Activated naive CD4-positive, alpha-beta T cell treated with anti-CD3 and anti-CD28 coated beads, Interleukin-2, amount 10 ng/mL, durations not matched to agents 5 hours and 36 hours (primary cell): ENCODE data around the gene ZKSCAN4. TPM values are rescaled to one million over a fixed set of nuclear protein-coding genes. Genes with fewer than 3 reads are reported as not detected.

ENCODE experiments used
- total RNA-seq, 2 experiments: library from RNA; stranded (reverse); gene quantifications; one replicate each; pipeline ENCODE4 v1.2.3, GENCODE V29; 2021

ZKSCAN4 gene
- total RNA-seq = 1 to 10 TPM; 8.0 to 8.3 TPM

DNA sequence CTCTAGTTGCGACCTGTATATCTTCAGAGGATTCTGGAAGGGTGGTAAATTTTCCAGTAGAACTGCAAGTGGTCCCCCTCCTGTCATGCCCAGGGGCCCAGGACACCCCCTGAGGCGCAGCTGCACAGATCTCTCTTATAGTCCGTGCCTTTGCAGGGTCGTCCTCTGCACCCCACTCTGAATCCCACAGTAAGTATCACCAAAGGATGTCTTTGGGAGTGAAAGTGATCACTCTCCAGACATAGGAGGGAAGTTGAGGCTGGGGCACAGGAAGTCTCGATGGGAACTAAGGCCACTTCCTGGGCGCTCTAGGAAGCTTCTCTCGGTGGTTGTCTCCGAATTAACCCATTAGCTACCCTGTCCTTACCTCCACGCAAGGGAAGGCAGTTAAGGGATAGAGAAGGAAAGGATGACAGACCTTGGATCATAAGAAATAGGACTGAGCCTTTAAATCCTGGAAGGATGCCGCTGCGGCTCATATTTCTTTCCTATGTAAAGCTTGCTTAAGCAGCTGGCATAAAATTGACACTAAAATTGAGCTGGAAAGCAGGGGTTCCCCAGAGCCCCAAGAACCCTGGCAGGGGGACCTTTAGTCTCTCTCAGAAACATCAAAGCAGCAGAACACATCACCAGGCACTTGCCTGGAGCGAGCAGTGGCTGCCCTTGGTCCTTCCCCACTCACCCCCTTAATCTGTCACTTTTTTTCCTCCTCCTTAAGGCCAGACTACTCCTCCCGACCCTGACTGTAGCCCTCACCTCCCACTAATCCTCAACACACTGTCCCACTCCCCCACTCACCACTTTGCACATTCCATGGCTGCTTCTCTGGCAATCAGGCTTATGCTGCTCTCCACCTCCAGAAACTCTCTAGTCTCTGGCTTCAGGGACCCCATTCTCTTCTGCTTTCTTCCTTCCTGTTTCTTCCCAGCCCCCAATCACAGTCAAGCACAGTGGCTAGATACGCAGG lies at the start of gene ZKSCAN4:
Gene ZKSCAN4 (minus strand): TSS at position 261 of the 967 bp plus-strand sequence. CDS start 289 bp downstream, outside the sequence.

DNA sequence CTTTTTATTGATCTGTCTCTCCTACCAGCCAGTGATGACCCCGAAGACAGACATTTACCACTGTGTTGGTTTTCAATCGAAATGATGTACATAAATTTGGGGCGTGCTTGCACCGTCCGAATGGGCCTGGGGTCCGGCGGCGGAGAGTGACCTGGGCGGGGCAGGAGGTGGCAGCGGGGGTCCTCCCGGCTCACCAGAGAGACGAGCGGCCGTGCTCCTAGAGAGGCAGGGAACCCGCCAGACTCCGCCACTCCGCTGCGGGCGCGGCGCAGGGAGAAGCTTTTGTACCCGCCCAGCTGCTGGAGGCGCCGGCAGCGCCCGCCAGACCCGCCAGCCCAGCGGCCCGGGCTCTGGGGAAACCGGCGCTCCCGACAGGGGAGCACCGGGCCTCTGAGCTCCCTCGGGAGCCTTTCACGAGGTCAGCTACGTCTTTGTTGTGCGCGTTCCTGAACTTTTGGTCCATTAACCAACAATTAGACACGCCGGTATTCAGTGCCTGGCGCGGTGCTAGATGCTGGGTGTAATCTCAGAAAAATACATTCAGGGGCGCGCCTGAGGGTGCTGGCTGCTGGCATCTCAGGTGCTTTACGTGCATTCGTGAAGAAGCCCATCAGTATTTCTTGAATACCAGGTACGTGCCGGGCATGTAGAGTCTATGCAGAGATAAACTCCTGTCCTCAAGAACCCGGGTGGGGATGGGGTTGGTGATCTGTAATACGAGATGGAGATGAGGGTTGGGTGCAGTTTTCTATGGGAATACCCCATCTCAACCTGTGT lies 29.4 kb upstream of the ZKSCAN4 start, which contains the start of gene PGBD1:
Gene PGBD1 (plus strand): TSS at position 285 of the 777 bp plus-strand sequence. CDS start 2,242 bp downstream, outside the sequence.

DNA sequence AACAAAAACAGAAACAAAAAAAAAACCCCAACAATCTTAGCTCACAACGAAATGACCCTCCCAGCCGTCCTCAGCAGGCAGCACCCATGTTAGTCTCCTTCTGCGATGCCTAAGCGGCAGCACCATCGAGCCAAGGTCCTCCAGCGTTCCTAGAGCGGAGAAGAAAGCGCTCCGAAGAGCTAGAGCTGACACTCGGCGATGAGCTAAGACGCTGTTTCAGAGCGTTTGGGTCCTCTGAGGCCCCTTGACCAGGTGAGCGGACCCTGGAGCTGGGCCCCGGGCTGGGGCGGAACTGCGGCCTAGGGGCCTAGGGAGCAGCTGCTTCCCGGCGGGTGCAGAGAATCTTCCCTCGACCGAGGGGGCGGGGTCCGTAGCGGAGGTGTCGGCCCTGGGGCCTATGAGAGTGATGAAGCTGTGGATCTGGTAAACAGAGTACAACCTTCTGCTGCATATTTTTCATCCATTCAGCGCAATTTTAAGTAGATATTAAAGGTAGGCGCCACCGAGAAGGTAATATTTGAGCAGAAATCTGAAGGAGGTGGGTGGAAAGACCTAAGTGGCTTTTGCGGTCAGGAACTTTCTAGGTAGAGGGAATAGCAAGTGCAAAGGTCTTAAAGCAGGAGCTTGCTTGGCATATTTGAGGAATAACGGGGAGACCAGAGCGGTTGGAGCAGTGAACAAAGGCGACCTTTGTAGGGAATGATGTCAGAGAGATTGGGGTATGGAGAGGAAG lies 15.1 kb upstream of the ZKSCAN4 start, which contains the start of gene ZSCAN26:
Gene ZSCAN26 (plus strand): TSS at position 182 of the 733 bp plus-strand sequence. CDS start 4,777 bp downstream, outside the sequence.

DNA sequence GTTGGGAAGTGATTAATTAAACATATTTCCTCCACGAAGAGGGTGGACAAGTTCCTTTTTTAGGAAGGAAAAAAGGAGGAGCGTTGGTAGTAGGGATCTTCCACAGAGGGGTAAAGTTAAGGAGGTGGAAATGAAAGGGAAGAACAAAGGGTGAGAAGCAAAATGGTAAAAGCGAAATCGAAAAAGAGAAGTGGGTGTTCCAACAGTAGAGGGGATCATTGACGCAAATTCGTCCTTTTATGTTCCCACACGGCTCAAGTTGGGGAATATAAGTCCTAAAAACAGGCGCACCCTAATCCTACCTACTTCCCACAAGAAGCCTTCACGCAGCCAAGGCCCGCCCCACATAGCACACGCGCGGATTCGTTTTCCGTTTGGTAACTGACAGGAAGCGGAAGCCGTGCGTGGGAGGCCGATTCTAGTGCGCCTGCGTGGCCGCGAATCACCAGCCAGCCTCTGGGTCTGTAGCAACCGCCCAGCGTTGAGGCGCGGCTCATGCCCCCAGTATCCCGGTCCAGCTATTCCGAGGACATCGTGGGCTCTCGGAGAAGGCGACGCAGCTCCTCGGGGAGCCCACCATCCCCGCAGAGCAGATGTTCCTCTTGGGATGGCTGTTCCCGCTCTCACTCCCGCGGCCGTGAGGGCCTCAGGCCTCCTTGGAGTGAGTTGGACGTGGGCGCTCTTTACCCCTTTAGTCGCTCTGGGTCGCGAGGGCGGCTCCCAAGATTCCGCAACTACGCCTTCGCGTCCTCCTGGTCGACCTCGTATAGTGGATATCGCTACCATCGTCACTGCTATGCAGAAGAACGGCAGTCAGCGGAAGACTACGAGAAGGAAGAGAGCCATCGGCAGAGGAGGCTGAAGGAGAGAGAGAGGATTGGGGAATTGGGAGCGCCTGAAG lies 7.1 kb upstream of the ZKSCAN4 start, which contains the start of gene NKAPL:
Gene NKAPL (plus strand): TSS at position 421 of the 901 bp plus-strand sequence. CDS start 75 bp downstream, at position 496.

DNA sequence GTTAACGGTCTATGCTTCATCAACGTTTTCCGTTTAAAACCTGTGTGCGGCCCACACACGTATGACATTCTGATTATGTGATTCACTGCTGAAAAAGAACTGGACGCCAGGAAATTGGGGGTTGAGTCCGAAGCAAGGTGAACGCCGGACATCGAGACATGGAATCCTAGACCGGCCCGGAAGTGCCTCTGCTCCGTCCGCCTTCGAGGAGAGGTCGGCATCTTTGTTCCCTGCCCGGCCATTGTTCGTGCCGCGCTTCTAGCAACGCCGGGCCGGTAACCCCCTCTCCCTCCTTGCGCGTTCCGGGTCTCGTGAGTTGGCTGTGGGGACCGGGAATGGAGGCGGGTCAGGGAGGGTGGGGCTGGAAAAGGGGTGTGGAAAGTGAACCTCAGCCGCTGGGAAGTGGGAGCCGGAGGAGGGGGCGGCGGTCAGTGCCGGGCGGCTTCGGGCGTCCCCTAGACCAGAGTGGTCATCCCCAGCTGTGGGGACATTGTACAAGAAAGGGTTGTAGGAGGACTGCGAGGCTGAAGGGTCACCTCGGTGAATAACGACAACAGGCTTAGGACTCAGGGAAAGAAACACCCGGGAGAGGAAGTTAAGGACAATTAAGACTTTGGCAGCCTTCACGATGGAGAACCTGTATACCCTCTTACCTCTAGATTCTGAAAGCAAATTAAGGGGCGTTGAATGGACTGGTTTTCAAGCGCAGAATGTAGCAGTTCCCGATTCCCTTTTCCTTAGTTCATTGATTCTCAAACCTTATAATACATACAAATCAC lies 26.8 kb downstream of the ZKSCAN4 start, which contains the start of gene ZSCAN9:
Gene ZSCAN9 (plus strand): TSS at position 220 of the 779 bp plus-strand sequence. CDS start 1,810 bp downstream, outside the sequence.

Other genes with a start within 250 kb of the ZKSCAN4 start
- gene ZNF165, start 171.7 kb downstream of the ZKSCAN4 start, total RNA-seq = 1 to 10 TPM in 1 of 2 experiments, under 1 TPM in 1; 0.81 to 1.1 TPM
- 1 to 10 TPM; 5.3 to 7.1 TPM for gene ZSCAN16, start 127.7 kb downstream of the ZKSCAN4 start, total RNA-seq
- 10 to 100 TPM; 22.5 to 22.8 TPM for gene ZKSCAN8, start 110.4 kb downstream of the ZKSCAN4 start, total RNA-seq
- gene ZSCAN9, start 27.0 kb downstream of the ZKSCAN4 start, total RNA-seq = 1 to 10 TPM; 2.4 to 3.6 TPM
- gene NKAPL, start 7.0 kb upstream of the ZKSCAN4 start, total RNA-seq = under 1 TPM in 1 of 2 experiments, not detected in 1; 0.20 TPM
- 10 to 100 TPM; 10.9 to 11.0 TPM for gene ZSCAN26, start 14.9 kb upstream of the ZKSCAN4 start, total RNA-seq
- 1 to 10 TPM; 1.1 to 1.2 TPM for gene PGBD1, start 29.3 kb upstream of the ZKSCAN4 start, total RNA-seq
- 1 to 10 TPM; 1.0 to 1.2 TPM for gene ZSCAN31, start 83.9 kb upstream of the ZKSCAN4 start, total RNA-seq
- gene ZKSCAN3, start 97.7 kb upstream of the ZKSCAN4 start, total RNA-seq = 1 to 10 TPM; 6.3 to 6.6 TPM
- 1 to 10 TPM; 7.2 to 7.4 TPM for gene ZSCAN12, start 147.5 kb upstream of the ZKSCAN4 start, total RNA-seq
- 1 to 10 TPM; 1.6 to 1.8 TPM for gene ZSCAN23, start 191.2 kb upstream of the ZKSCAN4 start, total RNA-seq